PC-3 (cell line): ENCODE data around the gene CCDC182.

ENCODE experiments used
- EZH2 ChIP-seq: fragments of 300-600 bp; sonication (generic); IDR thresholded peaks from one replicate; pipeline ENCODE4 v1.6.1; 2017; ENCODE audit warnings: antibody characterized with exemption, mild to moderate bottlenecking, low read length; ENCODE audit not compliant: unreplicated experiment
- EZH2phosphoT487 ChIP-seq: fragments of 300-600 bp; sonication (generic); IDR thresholded peaks from 2 replicates; pipeline ENCODE4 v1.6.1; 2018; ENCODE audit warnings: mild to moderate bottlenecking, antibody characterized with exemption, low read length, borderline replicate concordance
- TF ChIP-seq, protein P1 (sequence below): fragments of 300-600 bp; sonication (generic); conservative IDR thresholded peaks from 2 replicates; pipeline ENCODE4 v1.5.1; 2017; ENCODE audit warnings: antibody characterized with exemption, low read depth, mild to moderate bottlenecking, low read length

- TF ChIP-seq, protein P1, sequence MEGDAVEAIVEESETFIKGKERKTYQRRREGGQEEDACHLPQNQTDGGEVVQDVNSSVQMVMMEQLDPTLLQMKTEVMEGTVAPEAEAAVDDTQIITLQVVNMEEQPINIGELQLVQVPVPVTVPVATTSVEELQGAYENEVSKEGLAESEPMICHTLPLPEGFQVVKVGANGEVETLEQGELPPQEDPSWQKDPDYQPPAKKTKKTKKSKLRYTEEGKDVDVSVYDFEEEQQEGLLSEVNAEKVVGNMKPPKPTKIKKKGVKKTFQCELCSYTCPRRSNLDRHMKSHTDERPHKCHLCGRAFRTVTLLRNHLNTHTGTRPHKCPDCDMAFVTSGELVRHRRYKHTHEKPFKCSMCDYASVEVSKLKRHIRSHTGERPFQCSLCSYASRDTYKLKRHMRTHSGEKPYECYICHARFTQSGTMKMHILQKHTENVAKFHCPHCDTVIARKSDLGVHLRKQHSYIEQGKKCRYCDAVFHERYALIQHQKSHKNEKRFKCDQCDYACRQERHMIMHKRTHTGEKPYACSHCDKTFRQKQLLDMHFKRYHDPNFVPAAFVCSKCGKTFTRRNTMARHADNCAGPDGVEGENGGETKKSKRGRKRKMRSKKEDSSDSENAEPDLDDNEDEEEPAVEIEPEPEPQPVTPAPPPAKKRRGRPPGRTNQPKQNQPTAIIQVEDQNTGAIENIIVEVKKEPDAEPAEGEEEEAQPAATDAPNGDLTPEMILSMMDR, result no peak
- no peak for TF ChIP-seq EZH2
- no peak for TF ChIP-seq EZH2phosphoT487
Measured at GRCh38 chr17:57762452-57763395, 17.6 kb upstream of the CCDC182 start.
